ENCODE measurements around the gene BCAS3.

- TF ChIP-seq POLR2A (IDR thresholded peaks at IDR 0.05), result no peak
- no peak for TF ChIP-seq CTCF (IDR thresholded peaks at IDR 0.05)
- no peak for TF ChIP-seq EP300 (IDR thresholded peaks at IDR 0.05)
Measured at GRCh38 chr17:61118871-61119270, 441.2 kb downstream of the BCAS3 start.

Data from ovary (tissue), 3 donors.